ENCODE data around the gene TRIM29.

TRIM29 gene

GRCh38 chr11:120064341-120064740 lies 73.6 kb downstream of the TRIM29 start:
- DNase-seq (ENCODE audit: low read depth in 4 of 4, low spot score in 1 of 4), result no peak

- no peak for DNase-seq (ENCODE audit: low read depth in 4 of 4, low spot score in 1 of 4)
Observed at GRCh38 chr11:120063686-120064340, 74.1 kb downstream of the TRIM29 start.

- DNase-seq (ENCODE audit: low read depth in 4 of 4, low spot score in 1 of 4), result no peak
Observed at GRCh38 chr11:120062561-120062930, 75.4 kb downstream of the TRIM29 start.

- no peak for DNase-seq (ENCODE audit: low read depth in 4 of 4, low spot score in 1 of 4)
Observed at GRCh38 chr11:120061761-120062560, 76.0 kb downstream of the TRIM29 start.

Data from stimulated activated CD4-positive, alpha-beta T cell treated with anti-CD3 and anti-CD28 coated beads, Interleukin-1b, Interleukin-23, amount 100 ng/mL, for 24 hours (primary cell).